ENCODE results near the gene SIVA1.

GRCh38 chr14:104719343-104719742, 33.6 kb upstream of the SIVA1 start:
- no peak for TF ChIP-seq BACH2 (CRISPR knock-in tag; IDR thresholded peaks at IDR 0.05; ENCODE audit: borderline replicate concordance)
- TF ChIP-seq CREB5 (CRISPR knock-in tag; IDR thresholded peaks at IDR 0.05; ENCODE audit: low read depth): no peak
- TF ChIP-seq ZNF565 (CRISPR knock-in tag; conservative IDR thresholded peaks at IDR 0.05; ENCODE audit: low read depth): no peak
- no peak for TF ChIP-seq ARNTL (CRISPR knock-in tag; IDR thresholded peaks at IDR 0.05; ENCODE audit: borderline replicate concordance, low read depth)
- TF ChIP-seq ISL1 (CRISPR knock-in tag; IDR thresholded peaks at IDR 0.05): no peak
- TF ChIP-seq CSRNP3 (CRISPR knock-in tag; IDR thresholded peaks at IDR 0.05): no peak
- no peak for TF ChIP-seq PATZ1 (CRISPR knock-in tag; IDR thresholded peaks at IDR 0.05; ENCODE audit: borderline replicate concordance)
- no peak for TF ChIP-seq ZFP30 (CRISPR knock-in tag; IDR thresholded peaks at IDR 0.05)
- no peak for TF ChIP-seq OSR1 (CRISPR knock-in tag; IDR thresholded peaks at IDR 0.05)
- TF ChIP-seq PPARA (CRISPR knock-in tag; IDR thresholded peaks at IDR 0.05; ENCODE audit: borderline replicate concordance): no peak
- no peak for TF ChIP-seq CSDC2 (CRISPR knock-in tag; IDR thresholded peaks at IDR 0.05)
- TF ChIP-seq TOX (CRISPR knock-in tag; IDR thresholded peaks at IDR 0.05; ENCODE audit: borderline replicate concordance): no peak
- no peak for TF ChIP-seq RARB (CRISPR knock-in tag; IDR thresholded peaks at IDR 0.05)
- no peak for TF ChIP-seq POU6F1 (CRISPR knock-in tag; IDR thresholded peaks at IDR 0.05; ENCODE audit: borderline replicate concordance, low read depth)

All from SK-N-SH treated with all-trans-retinoic acid at 6 μM for 48 hours (cell line).